ENCODE measurements around the gene TMC4. TPM values are rescaled to one million over a fixed set of nuclear protein-coding genes. Genes with fewer than 3 reads are reported as not detected.

TMC4 gene
- total and polyA plus RNA-seq, 2 donors (not counting 1 experiment from before 2014, with no cell fraction given) = not detected

DNA sequence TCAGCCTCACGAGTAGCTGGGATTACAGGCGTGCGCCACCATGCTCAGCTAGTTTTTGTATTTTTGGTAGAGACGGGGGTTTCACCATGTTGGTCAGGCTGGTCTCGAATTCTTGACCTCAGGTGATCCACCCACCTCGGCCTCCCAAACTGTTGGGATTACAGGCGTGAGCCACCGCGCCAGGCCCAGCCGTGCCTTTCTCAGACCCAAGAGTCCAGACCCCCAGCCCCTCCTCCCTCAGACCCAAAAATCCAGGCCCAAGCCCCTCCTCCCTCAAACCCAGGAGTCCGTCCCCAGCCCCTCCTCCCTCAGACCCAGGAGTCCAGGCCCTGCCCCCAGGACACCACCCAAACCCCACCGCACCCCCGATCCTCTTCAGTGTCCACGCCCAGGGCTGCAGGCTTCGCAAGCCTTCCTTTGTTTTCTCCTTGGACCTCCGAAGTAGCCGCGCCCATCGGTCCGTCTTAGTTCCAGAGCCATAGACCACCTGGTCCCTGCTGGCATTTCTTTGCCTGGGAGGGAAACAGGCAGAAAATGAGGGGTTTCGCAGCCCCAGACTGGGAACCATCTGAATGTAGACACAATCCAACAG lies 3.7 kb downstream of the TMC4 start:
- H3K9ac ChIP-seq (ENCODE audit: low read length) = no peak overlapping the region

More for the DNA sequence above, 3.7 kb downstream of the TMC4 start:
- no peak overlapping the region for H2AFZ ChIP-seq (ENCODE audit: insufficient read depth, low read depth, low read length, poor library complexity, severe bottlenecking)
- no peak overlapping the region for H3K4me2 ChIP-seq (replicated peaks; ENCODE audit: low read depth, low read length, poor library complexity, severe bottlenecking)
- H3K9me3 ChIP-seq (ENCODE audit: control extremely low read depth in 1 of 3, control insufficient read depth in 2 of 3, insufficient read depth in 1 of 3, low read length in 2 of 3) = peaks cover 0 to 17% (median 0%) of the 10 kb centered on the region in 3 donors
- H3K9me3 Mint-ChIP-seq (ENCODE audit: insufficient read depth) = no peaks in the 10 kb centered on the region
- TF ChIP-seq, protein P1, sequence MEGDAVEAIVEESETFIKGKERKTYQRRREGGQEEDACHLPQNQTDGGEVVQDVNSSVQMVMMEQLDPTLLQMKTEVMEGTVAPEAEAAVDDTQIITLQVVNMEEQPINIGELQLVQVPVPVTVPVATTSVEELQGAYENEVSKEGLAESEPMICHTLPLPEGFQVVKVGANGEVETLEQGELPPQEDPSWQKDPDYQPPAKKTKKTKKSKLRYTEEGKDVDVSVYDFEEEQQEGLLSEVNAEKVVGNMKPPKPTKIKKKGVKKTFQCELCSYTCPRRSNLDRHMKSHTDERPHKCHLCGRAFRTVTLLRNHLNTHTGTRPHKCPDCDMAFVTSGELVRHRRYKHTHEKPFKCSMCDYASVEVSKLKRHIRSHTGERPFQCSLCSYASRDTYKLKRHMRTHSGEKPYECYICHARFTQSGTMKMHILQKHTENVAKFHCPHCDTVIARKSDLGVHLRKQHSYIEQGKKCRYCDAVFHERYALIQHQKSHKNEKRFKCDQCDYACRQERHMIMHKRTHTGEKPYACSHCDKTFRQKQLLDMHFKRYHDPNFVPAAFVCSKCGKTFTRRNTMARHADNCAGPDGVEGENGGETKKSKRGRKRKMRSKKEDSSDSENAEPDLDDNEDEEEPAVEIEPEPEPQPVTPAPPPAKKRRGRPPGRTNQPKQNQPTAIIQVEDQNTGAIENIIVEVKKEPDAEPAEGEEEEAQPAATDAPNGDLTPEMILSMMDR (IDR thresholded peaks at IDR 0.05) = no peak
- WGBS (ENCODE audit: insufficient coverage) = 90% methylated on average over 14 of the region's 21 CpGs
- peaks cover 26% of the 10 kb centered on the region for H3K4me1 Mint-ChIP-seq
- DNase-seq = no peak
- peak overlapping the region; percentile 61 for H3K27ac Mint-ChIP-seq
- H3K4me1 ChIP-seq (ENCODE audit: control insufficient read depth in 2 of 2, insufficient read depth in 2 of 2, low read length in 2 of 2) = peaks cover 23 to 30% of the 10 kb centered on the region in 2 donors
- no peak overlapping the region for H3K4me3 ChIP-seq (ENCODE audit: control extremely low read depth in 1 of 5, extremely low read depth in 1 of 5, insufficient read depth in 1 of 5, low read depth in 2 of 5, low read length in 4 of 5)
- peaks cover 15% of the 10 kb centered on the region for H3K27me3 Mint-ChIP-seq
- no peak overlapping the region for H3K27ac ChIP-seq (ENCODE audit: low read length in 2 of 2)
- H3K27me3 ChIP-seq (replicated peaks in 1 of 4; ENCODE audit: control extremely low read depth in 1 of 4, control insufficient read depth in 3 of 4, insufficient read depth in 4 of 4, low read length in 3 of 4) = peaks cover 0 to 27% (median 13%) of the 10 kb centered on the region in 4 experiments
- no peak for ATAC-seq (ENCODE audit: low read depth)
- no peak overlapping the region for H3K4me3 Mint-ChIP-seq
- H3K36me3 ChIP-seq (replicated peaks in 1 of 2; ENCODE audit: control extremely low read depth in 1 of 2, control insufficient read depth in 1 of 2, extremely low read depth in 1 of 2, insufficient read depth in 2 of 2, low read length in 1 of 2) = no peaks in the 10 kb centered on the region
- POLR2A ChIA-PET = no interaction called here
- intact Hi-C loops (cut with micrococcal nuclease) = loop anchor here (2.0 kb wide), 2 partner anchors 20 to 220 kb away; partner anchors contain the start of gene MBOAT7
- no peaks in the 10 kb centered on the region for H3K79me2 ChIP-seq (ENCODE audit: control insufficient read depth, insufficient read depth, low read length)
- peaks cover 3% of the 10 kb centered on the region for H4K20me1 ChIP-seq (ENCODE audit: control insufficient read depth, insufficient read depth, low read length, poor library complexity, severe bottlenecking)
- CTCF ChIA-PET = interaction anchor here (0.8 to 8.5 kb wide), 10 partner anchors 8 to 221 kb away, joined by 3 to 50 read pairs (median 6); partner anchors contain the start of genes LILRB3, MBOAT7 and TSEN34

Data from B cell (primary cell).